Motor neuron (in vitro differentiated cells): ENCODE results near the gene ABCC8. TPM values are rescaled to one million over a fixed set of nuclear protein-coding genes. Genes with fewer than 3 reads are reported as not detected.
A peak's percentile ranks its signal among the peaks of the same experiment; 100 is the strongest.

Experiments
- ATAC-seq, 8 experiments: fragments of 200-7000 bp; cut with Tn5 transposase; replicated peaks in 6 of 8; 2 replicates each; pipeline ENCODE4 v1.8.0; 2021; ENCODE audit warnings: mild to moderate bottlenecking in 8 of 8, moderate library complexity in 8 of 8
- H3K27ac ChIP-seq, 2 donors: fragments of 250-450 bp; sonication (Bioruptor Pico); 2 replicates each; pipeline ENCODE4 v1.9.0; 2021; ENCODE audit warnings: antibody characterized with exemption in 2 of 2, mild to moderate bottlenecking in 2 of 2, moderate library complexity in 1 of 2
- H3K4me1 ChIP-seq, 2 donors: fragments of 250-450 bp; sonication (Bioruptor Pico); replicated peaks in 1 of 2; 2 replicates each; pipeline ENCODE4 v1.6.1; 2021; ENCODE audit warnings: antibody characterized with exemption in 2 of 2, mild to moderate bottlenecking in 2 of 2, moderate library complexity in 1 of 2
- H3K4me3 ChIP-seq, 5 donors: fragments of 250-450 bp; sonication (Bioruptor Pico); 2 replicates each; pipeline ENCODE4 v1.9.0; 2021; ENCODE audit warnings: antibody characterized with exemption in 5 of 5, mild to moderate bottlenecking in 5 of 5, moderate library complexity in 4 of 5
- WGBS, 10 experiments: fragments of 450-650 bp; shearing (Covaris generic); methylation state at CpG; one replicate each; pipeline ENCODE4 v1.0.0; 2022; 5-methylcytosine and 5-hydroxymethylcytosine counted together
- in situ Hi-C, 9 experiments: fragments of 400-800 bp; cut with MboI; loops; one replicate each; pipeline ENCODE4 v1.15.0; 2021; ENCODE audit warnings: low sequenced_read_pairs in 9 of 9, low pct_unique_long_range_greater_than_20kb in 2 of 9; ENCODE audit not compliant: unreplicated experiment in 9 of 9
- total RNA-seq, 8 experiments: library from RNA; unstranded; fragments of 300-600 nt; gene quantifications; 2 replicates each; pipeline versions ENCODE4 v1.2.3 to v1.2.4, GENCODE V29; 2022

Gene ABCC8
- total RNA-seq, 8 experiments from 2014 or later: 0.18 to 11.8 (median 3.8) TPM

- H3K4me3 ChIP-seq: no peak overlapping the region
- in situ Hi-C loops: loop anchor here in 1 of 9 experiments (25.0 kb wide), 1 partner anchor 141 kb away; no protein-coding TSS in a partner anchor
- ATAC-seq: no peak
- H3K27ac ChIP-seq: no peak overlapping the region
- 10 to 100% (median 66%) methylated on average over 1 to 3 of the region's 3 CpGs; no CpG with 5 or more reads in 2 of the 10 experiments for WGBS, 10 experiments
- H3K4me1 ChIP-seq: no peaks in the 10 kb centered on the region
Observed at GRCh38 chr11:17371614-17372013, 105.0 kb downstream of the ABCC8 start.

GRCh38 chr11:17369684-17370243 lies 106.9 kb downstream of the ABCC8 start:
- Histone ChIP-seq H3K27ac (no peak overlapping the region), H3K4me3 (no peak overlapping the region), H3K4me1 (no peaks in the 10 kb centered on the region)
- ATAC-seq: no peak
- in situ Hi-C loops: loop anchor here in 1 of 9 experiments (25.0 kb wide), 1 partner anchor 143 kb away; no protein-coding TSS in a partner anchor
- WGBS, 10 experiments: 61 to 100% (median 89%) methylated on average over 1 to 2 of the region's 2 CpGs; no CpG with 5 or more reads in 1 of the 10 experiments

GRCh38 chr11:17369094-17369493 lies 107.6 kb downstream of the ABCC8 start:
- H3K27ac ChIP-seq: no peak overlapping the region
- H3K4me1 ChIP-seq: no peaks in the 10 kb centered on the region
- ATAC-seq: no peak
- H3K4me3 ChIP-seq: no peak overlapping the region
- in situ Hi-C loops: loop anchor here in 1 of 9 experiments (25.0 kb wide), 1 partner anchor 143 kb away; no protein-coding TSS in a partner anchor

GRCh38 chr11:17368551-17368950 lies 108.1 kb downstream of the ABCC8 start:
- 63 to 100% (median 90%) methylated on average over 1 to 3 of the region's 3 CpGs; no CpG with 5 or more reads in 7 of the 10 experiments for WGBS, 10 experiments
- in situ Hi-C loops: loop anchor here in 1 of 9 experiments (25.0 kb wide), 1 partner anchor 144 kb away; no protein-coding TSS in a partner anchor
- Histone ChIP-seq H3K4me1 (no peaks in the 10 kb centered on the region), H3K4me3 (no peak overlapping the region), H3K27ac (no peak overlapping the region)
- no peak for ATAC-seq

- Histone ChIP-seq H3K4me1 (no peaks in the 10 kb centered on the region), H3K4me3 (no peak overlapping the region), H3K27ac (no peak overlapping the region)
- WGBS, 10 experiments: 43 to 100% (median 92%) methylated on average over 1 of the region's 1 CpG; no CpG with 5 or more reads in 6 of the 10 experiments
- in situ Hi-C loops: loop anchor here in 1 of 9 experiments (25.0 kb wide), 1 partner anchor 146 kb away; no protein-coding TSS in a partner anchor
- peak in 2 of 8 experiments; percentile 20 to 52 for ATAC-seq
Observed at GRCh38 chr11:17366495-17366894, 110.2 kb downstream of the ABCC8 start.

- Histone ChIP-seq H3K4me1 (peaks cover 2 to 4% of the 10 kb centered on the region in 2 donors), H3K27ac (no peak overlapping the region), H3K4me3 (peak overlapping the region; percentile 57 to 83 (median 62))
- in situ Hi-C loops: loop anchor here in 1 of 9 experiments (25.0 kb wide), 1 partner anchor 158 kb away; no protein-coding TSS in a partner anchor
- ATAC-seq: no peak
- WGBS, 10 experiments: 21 to 89% (median 54%) methylated on average over 1 to 3 of the region's 3 CpGs
Observed at GRCh38 chr11:17354601-17354991, 122.0 kb downstream of the ABCC8 start.

GRCh38 chr11:17353821-17354600 lies 122.6 kb downstream of the ABCC8 start:
- 0 to 23% (median 9%) methylated on average over 6 to 14 of the region's 15 CpGs for WGBS, 10 experiments
- H3K27ac ChIP-seq: peak overlapping the region; percentile 57 to 62
- in situ Hi-C loops: loop anchor here in 1 of 9 experiments (25.0 kb wide), 1 partner anchor 158 kb away; no protein-coding TSS in a partner anchor
- H3K4me3 ChIP-seq: peak overlapping the region; percentile 57 to 83 (median 62)
- no peak for ATAC-seq
- H3K4me1 ChIP-seq: peaks cover 2 to 4% of the 10 kb centered on the region in 2 donors

- Histone ChIP-seq H3K4me3 (peak overlapping the region; percentile 57 to 83 (median 62)), H3K4me1 (peaks cover 2 to 4% of the 10 kb centered on the region in 2 donors), H3K27ac (peak overlapping the region; percentile 57 to 62)
- ATAC-seq: peak; percentile 50 to 77 (median 58)
- in situ Hi-C loops: loop anchor here in 1 of 9 experiments (25.0 kb wide), 1 partner anchor 159 kb away; no protein-coding TSS in a partner anchor
- 0 to 3% (median 0%) methylated on average over 1 to 26 of the region's 69 CpGs; no CpG with 5 or more reads in 1 of the 10 experiments for WGBS, 10 experiments
Observed at GRCh38 chr11:17352950-17353820, 123.5 kb downstream of the ABCC8 start.

GRCh38 chr11:17351510-17352176 lies 125.0 kb downstream of the ABCC8 start, which contains the start of gene NCR3LG1:
NCR3LG1 (plus strand) TSS chr11:17351800; CDS start chr11:17351970, 170 bp downstream.
- peak; percentile 59 to 80 (median 74) for ATAC-seq
- Histone ChIP-seq H3K4me3 (peak within 1 kb of the TSS; percentile 57 to 83 (median 62)), H3K4me1 (peaks cover 2 to 4% of the 10 kb centered on the region in 2 donors), H3K27ac (peak within 1 kb of the TSS; percentile 56 to 85)
- in situ Hi-C loops: loop anchor here in 1 of 9 experiments (25.0 kb wide), 1 partner anchor 161 kb away; no protein-coding TSS in a partner anchor
- 0 to 1% (median 1%) methylated on average over 1 to 25 of the region's 61 CpGs; no CpG with 5 or more reads in 5 of the 10 experiments for whole genome bisulfite sequencing, 10 experiments

GRCh38 chr11:17351172-17351509 lies 125.5 kb downstream of the ABCC8 start:
- no peak for ATAC-seq
- Histone ChIP-seq H3K27ac (peak overlapping the region in 1 of 2 donors; percentile 85), H3K4me3 (peak overlapping the region; percentile 57 to 83 (median 62)), H3K4me1 (peaks cover 2 to 4% of the 10 kb centered on the region in 2 donors)
- in situ Hi-C loops: loop anchor here in 1 of 9 experiments (25.0 kb wide), 1 partner anchor 161 kb away; no protein-coding TSS in a partner anchor
- WGBS, 10 experiments: 7 to 65% (median 28%) methylated on average over 2 to 11 of the region's 12 CpGs; no CpG with 5 or more reads in 1 of the 10 experiments

- Histone ChIP-seq H3K27ac (no peak overlapping the region), H3K4me3 (peak overlapping the region in 4 of 5 donors; percentile 60 to 83 (median 63)), H3K4me1 (peaks cover 2 to 4% of the 10 kb centered on the region in 2 donors)
- in situ Hi-C loops: loop anchor here in 1 of 9 experiments (25.0 kb wide), 1 partner anchor 162 kb away; no protein-coding TSS in a partner anchor
- no peak for ATAC-seq
- 69 to 100% (median 91%) methylated on average over 1 to 7 of the region's 7 CpGs for WGBS, 10 experiments
Observed at GRCh38 chr11:17350455-17351171, 126.0 kb downstream of the ABCC8 start.
